HG03196 (cell line): ENCODE results near the gene PYY.
"Not testable (repeated sequence)": the region's sequence is repeated elsewhere in the genome, so short reads cannot be mapped to it uniquely, and the experiment has no call there.

Experiments used
- ATAC-seq: cut with Tn5 transposase; IDR thresholded peaks from one replicate; pipeline ENCODE4 v1.9.1; 2021; ENCODE audit not compliant: unreplicated experiment

The PYY gene

GRCh38 chr17:43979011-43979410 lies 25.3 kb upstream of the PYY start:
- no peak for ATAC-seq

- ATAC-seq: no peak
Observed at GRCh38 chr17:43978078-43978477, 24.3 kb upstream of the PYY start.

DNA sequence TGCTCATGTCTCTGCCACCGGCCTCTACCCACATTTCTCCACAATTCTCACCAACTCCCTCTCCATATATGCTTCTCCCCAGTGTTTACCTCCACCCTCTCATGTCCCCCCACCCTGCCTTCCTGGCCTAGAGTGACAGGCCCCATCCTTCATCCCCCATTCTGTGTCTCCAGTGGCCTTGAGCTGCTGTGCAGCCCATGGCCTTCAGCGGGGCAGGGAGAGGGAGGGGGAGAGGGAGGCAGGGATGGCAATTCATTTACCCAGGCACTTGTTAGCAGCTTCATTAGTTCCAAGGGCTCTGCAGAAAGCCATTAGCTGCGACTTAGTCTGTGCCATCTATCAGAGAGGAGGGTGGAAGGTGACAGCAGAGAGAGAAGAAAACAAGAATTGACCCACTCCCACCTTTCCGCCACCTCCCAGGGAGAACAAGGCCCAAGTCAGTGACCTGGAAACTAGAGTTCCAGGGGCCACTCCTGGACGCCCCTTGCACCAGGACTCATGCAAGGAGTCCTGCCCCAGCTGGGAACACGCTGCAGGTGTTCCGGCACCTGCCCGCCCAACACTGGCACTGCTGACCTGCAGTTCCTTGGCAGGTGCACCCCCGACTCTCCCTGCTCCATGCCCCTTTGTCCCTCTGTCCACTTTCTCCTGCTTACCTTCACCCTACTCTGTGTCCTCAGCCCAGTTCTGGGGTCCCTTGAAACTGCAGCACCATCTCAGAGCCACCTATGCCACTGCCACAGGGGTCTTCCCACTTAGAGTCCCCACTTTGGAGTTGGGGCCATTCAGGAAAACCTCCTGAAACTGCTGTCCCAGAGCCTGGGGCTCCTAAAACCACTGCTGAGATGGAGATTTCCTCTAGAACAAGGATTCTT lies 23.5 kb upstream of the PYY start:
- ATAC-seq: no peak

- ATAC-seq: no peak
Observed at GRCh38 chr17:43975898-43976297, 22.2 kb upstream of the PYY start.

GRCh38 chr17:43974382-43975266 lies 20.9 kb upstream of the PYY start:
- no peak for ATAC-seq

- ATAC-seq: not testable (repeated sequence)
Observed at GRCh38 chr17:43972444-43973212, 18.9 kb upstream of the PYY start.

DNA sequence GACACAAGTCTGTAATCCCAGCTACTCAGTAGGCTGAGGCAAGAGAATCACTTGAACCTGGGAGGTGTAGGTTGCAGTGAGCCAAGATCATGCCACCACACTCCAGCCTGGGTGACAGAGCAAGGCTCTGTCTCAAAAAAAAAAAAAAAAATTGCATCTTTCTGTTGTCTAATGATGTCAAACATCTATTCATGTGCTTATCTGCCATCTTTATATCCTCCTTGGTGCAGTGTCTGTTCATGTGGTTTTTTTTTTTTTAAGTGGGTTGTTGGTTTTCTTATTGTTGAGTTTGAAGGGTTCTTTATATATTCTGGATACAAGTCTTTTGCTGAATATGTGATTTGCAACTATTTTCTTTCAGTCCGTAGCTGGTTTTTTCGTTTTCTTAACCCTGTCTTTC lies 17.7 kb upstream of the PYY start:
- ATAC-seq: not testable (repeated sequence)

GRCh38 chr17:43970366-43970765 lies 16.6 kb upstream of the PYY start:
- ATAC-seq: no peak

DNA sequence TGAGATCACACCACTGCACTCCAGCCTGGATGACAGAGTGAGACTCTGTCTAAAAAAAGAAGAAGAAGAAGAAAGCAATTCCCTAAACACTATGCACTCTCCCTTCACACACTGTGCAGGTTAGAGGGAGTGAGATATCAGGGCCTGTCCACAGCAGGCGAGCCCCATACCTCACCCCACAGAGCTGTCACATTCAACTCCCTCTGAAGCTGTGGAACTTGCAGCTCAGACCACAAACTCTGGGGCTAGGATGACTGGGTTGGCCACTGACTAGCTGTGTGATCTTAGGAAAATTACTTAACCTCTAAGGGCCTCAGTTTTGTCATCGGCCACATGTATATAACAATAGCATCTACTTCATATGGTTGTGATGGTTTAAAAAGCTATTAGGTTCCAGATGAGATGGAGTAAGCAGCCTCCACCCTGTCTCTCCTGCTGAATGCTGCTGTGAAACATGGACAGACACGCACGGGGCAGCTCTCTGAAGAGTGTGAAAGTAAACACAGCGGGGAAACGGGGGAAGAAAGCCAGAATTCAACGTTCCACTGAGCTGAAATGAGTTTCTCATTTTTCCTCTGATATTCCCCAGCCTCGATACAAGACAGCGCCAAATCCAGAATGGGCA lies 13.6 kb upstream of the PYY start:
- ATAC-seq: no peak

DNA sequence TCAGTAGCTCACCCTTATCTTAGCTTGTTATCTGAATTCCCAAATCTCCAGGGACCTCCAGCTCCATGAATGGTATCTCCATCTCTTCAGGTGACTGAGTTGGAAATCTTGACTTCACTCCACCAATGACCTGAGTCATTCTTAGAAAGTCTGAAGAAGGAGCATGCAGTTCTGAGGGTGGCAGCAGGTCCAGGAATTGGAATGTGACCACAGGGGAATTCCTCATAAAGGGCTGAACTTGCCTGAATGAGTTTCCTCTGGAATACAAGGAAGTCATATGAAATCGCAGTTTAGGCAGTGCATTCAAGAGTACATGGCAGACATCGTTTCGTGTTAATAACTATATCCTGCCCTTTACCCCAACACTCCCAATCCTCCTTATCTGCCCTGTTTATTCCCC lies 12.5 kb upstream of the PYY start:
- ATAC-seq: no peak

DNA sequence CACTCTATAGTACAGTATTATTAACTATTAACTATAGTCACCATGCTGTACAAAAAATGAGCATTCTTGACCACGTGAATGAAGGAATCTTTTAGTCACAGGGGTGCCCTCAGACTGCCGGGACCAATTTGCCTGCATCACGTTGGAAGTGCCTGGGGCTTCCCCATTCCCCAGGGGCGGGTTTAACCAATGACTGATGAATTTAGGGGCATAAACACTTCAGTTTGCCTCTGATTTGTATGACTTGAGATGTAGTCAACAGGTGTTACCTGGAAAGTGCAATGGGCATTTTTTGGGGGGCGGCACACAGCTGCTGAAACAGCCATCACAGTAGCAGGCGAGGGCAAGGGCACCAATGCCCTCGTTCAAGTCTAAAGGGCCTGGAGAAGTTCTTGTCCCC lies 8.7 kb upstream of the PYY start:
- ATAC-seq: no peak

DNA sequence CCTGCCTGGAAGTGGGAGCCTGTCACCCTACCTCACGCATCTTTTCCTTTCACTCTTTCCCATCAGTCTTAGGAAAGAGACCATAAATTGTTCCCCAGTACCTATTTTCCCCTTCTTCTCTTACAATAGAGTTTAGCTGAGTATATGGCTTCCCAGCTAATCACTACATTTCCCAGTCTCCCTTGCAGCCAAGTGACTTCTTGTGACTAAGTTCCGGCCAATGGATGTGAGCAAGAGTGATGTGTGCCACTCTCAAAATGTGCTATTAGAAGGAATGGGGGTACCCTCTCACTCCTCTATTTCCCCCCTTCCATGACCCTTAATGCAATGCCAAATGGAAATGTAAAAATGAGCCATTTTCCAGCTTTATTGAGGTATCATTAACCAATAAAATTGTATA lies 8.2 kb upstream of the PYY start:
- ATAC-seq: no peak

DNA sequence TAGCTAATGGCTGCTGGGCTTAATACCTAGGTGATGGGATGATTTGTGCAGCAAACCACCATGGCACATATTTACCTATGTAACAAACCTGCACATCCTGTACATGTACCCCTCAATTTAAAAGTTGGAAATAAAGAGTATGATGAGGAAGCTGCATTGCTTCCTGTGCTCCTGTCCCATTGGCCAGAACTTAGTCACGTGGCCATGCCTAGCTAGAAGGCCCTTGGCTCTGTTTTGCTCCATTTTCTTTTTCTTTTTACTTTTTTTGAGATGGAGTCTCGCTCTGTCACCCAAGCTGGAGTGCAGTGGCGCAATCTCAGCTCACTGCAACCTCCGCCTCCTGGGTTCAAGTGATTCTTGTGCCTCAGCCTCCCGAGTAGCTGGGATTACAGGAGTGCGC lies 7.6 kb upstream of the PYY start:
- ATAC-seq: not testable (repeated sequence)

- ATAC-seq: no peak
Observed at GRCh38 chr17:43958748-43959352, 5.1 kb upstream of the PYY start.

DNA sequence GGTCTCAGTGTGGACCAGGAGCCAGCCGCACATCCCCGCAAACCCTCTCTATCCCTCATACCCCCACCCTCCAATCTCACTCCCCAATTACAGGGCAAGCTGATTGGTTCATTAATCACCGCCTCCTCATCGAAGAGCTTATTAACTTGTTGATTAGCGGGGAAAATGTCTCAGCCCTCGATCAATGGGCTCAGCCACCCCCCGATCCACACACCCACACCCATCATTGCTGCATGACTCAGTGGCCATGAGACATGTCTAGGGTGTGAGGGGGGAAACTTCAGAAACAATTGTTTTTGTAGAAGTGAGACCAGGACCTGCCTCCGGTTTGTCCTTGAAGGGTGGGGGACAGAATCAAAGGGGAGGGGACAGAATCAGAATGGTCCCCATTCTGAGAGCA lies 2.5 kb upstream of the PYY start:
- no peak for ATAC-seq

DNA sequence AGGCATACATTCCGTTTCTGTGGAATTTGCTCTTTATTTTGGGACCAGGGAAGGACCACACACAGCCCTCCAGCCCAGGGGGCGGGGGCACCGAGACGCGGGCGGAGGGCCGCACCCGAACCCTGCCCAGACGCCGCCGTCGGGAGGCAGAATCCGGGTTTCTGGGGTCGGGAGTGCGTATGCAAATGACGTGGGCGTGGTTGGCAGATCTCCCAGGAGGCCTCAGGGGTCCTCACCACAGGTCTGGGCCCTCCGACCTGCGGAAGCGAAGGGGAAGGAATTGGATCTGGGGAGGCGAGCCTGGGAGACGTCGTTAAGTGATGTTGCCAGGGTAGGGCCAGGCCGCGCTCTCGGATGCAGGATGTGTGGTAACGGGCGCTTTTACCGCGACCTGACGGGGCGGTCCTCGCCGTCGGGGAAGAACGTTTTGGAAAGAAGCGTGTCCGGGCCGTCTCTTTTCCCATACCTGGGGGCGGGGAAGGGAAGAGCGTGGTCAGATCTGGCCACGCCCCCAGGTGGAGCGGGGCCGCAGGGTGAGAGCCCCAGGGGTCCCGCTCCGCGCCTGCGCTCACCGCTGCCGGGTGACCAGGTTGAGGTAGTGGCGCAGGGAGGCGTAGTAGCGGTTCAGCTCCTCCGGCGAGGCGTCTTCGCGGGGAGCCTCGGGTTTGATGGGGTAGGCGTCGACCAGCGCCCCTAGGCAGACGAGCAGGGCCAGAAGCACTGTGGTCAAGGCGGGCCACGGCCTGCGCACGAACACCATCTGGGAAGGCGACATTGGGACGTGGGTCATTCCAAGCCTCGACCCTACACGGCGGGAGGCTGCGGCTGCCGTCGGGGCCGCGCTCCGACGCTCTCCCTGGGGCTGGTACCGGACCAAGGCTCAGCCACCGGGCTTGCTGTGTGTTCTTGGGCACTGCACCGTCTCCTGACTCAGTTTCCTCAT lies 745 bp downstream of the PYY start:
- no peak for ATAC-seq

- no peak for ATAC-seq
Observed at GRCh38 chr17:43952351-43952723, 1.4 kb downstream of the PYY start.

DNA sequence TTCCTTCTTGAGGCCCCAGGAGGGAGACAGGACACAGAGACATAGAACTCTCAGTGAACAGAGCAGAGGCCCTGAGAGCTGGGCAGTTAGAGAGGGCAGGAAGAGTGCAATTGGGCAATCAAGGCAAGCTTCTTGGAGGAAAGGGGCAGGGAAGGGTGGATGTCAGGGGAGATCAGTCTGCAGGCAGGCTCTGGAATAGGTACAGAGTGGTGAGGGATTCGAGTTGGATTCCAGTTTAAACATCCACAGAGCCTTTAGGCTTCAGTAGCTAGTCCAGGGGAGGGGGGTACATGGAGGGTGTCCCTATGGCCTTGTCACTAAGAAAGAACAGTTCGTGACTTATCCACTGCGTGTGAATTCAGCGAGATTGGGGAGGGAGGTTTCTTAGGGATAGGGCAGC lies 2.0 kb downstream of the PYY start:
- no peak for ATAC-seq

- no peak for ATAC-seq
Observed at GRCh38 chr17:43950554-43950953, 3.2 kb downstream of the PYY start.
